K562 (cell line): ENCODE results near the gene NCAPG2. TPM values are rescaled to one million over a fixed set of nuclear protein-coding genes. Genes with fewer than 3 reads are reported as not detected.
A peak's percentile ranks its signal among the peaks of the same experiment; 100 is the strongest.

Source experiments
- ARID1B ChIP-seq: fragments of 450-650 bp; IDR thresholded peaks from 2 replicates; pipeline ENCODE4 v1.6.1; 2016; ENCODE audit warnings: antibody characterized with exemption, mild to moderate bottlenecking, inconsistent platforms
- ATF1 ChIP-seq, 2 experiments: fragments of 450-650 bp in 1 of 2; IDR thresholded peaks; 2 replicates each; pipeline ENCODE4 v1.6.1; 2016; ENCODE audit warnings: missing compliant biosample characterization in 1 of 2, missing genetic modification characterization in 1 of 2
- CREB1 ChIP-seq, 2 experiments: sonication (generic) in 1 of 2; formaldehyde crosslinking in 1 of 2; IDR thresholded peaks; 2 replicates each; pipeline versions ENCODE4 v1.6.1 to v1.8.0; 2012 to 2022; ENCODE audit warnings: inconsistent platforms in 1 of 2, mild to moderate bottlenecking in 1 of 2, missing genetic modification reagents in 1 of 2, moderate library complexity in 1 of 2
- DEAF1 ChIP-seq: fragments of 450-650 bp; formaldehyde crosslinking; IDR thresholded peaks from 2 replicates; pipeline ENCODE4 v1.4.0; 2020; ENCODE audit warnings: mild to moderate bottlenecking, moderate library complexity
- DLX4 ChIP-seq: fragments of 250-450 bp; sonication (Bioruptor Pico); IDR thresholded peaks from 2 replicates; pipeline ENCODE4 v1.6.1; 2021; ENCODE audit warnings: mild to moderate bottlenecking
- E2F4 ChIP-seq: sonication (generic); formaldehyde crosslinking; IDR thresholded peaks from 2 replicates; pipeline ENCODE4 v1.8.0; 2022; ENCODE audit warnings: mild to moderate bottlenecking, low read depth, missing genetic modification reagents
- MAFK ChIP-seq: IDR thresholded peaks from 2 replicates; pipeline ENCODE4 v1.6.1; 2011; ENCODE audit warnings: low read length, improper control_type of control experiment
- MYNN ChIP-seq, 2 experiments: sonication (generic); formaldehyde crosslinking in 1 of 2; IDR thresholded peaks; 2 replicates each; pipeline versions ENCODE4 v1.5.0 to v1.6.1; 2016 to 2020; ENCODE audit warnings: antibody characterized with exemption in 1 of 2, missing genetic modification reagents in 1 of 2
- SMARCA5 ChIP-seq: fragments of 450-650 bp; IDR thresholded peaks from 2 replicates; pipeline ENCODE4 v1.6.1; 2016
- SRSF3 ChIP-seq: fragments of 200-400 bp; formaldehyde crosslinking; IDR thresholded peaks from 2 replicates; pipeline ENCODE4 v1.6.1; 2016; ENCODE audit warnings: mild to moderate bottlenecking, low read length, moderate library complexity; ENCODE audit not compliant: insufficient read depth
- TAF15 ChIP-seq: fragments of 200-400 bp; formaldehyde crosslinking; IDR thresholded peaks from 2 replicates; pipeline ENCODE4 v1.6.1; 2017; ENCODE audit warnings: mild to moderate bottlenecking, low read depth, low read length, moderate library complexity
- TOE1 ChIP-seq, 2 experiments: fragments of 450-650 bp in 1 of 2; sonication (generic) in 1 of 2; formaldehyde crosslinking in 1 of 2; IDR thresholded peaks; 2 replicates each; pipeline versions ENCODE4 v1.7.1 to v1.8.0; 2016 to 2022; ENCODE audit warnings: borderline replicate concordance in 2 of 2, mild to moderate bottlenecking in 2 of 2, antibody characterized with exemption in 1 of 2, inconsistent platforms in 1 of 2, low read depth in 1 of 2, missing genetic modification reagents in 1 of 2, moderate library complexity in 1 of 2
- USF1 ChIP-seq: sonication (generic); formaldehyde crosslinking; IDR thresholded peaks from 2 replicates; pipeline ENCODE4 v1.9.0; 2022; ENCODE audit warnings: mild to moderate bottlenecking, missing genetic modification reagents
- YBX1 ChIP-seq: fragments of 450-650 bp; IDR thresholded peaks from 2 replicates; pipeline ENCODE4 v1.7.1; 2016; ENCODE audit warnings: mild to moderate bottlenecking
- ZBTB7A ChIP-seq: IDR thresholded peaks from 2 replicates; pipeline ENCODE4 v1.6.1; 2011; ENCODE audit warnings: low read depth, mild to moderate bottlenecking, low read length, moderate library complexity, borderline replicate concordance; ENCODE audit not compliant: control insufficient read depth
- ZKSCAN8 ChIP-seq: fragments of 200-800 bp; sonication (Bioruptor generic); IDR thresholded peaks from 2 replicates; pipeline ENCODE4 v1.6.1; 2016; ENCODE audit warnings: missing genetic modification characterization, missing compliant biosample characterization
- ZNF232 ChIP-seq: sonication (generic); formaldehyde crosslinking; IDR thresholded peaks from 2 replicates; pipeline ENCODE4 v1.8.0; 2022; ENCODE audit warnings: mild to moderate bottlenecking, missing genetic modification reagents
- ZNF24 ChIP-seq: fragments of 450-650 bp; IDR thresholded peaks from 2 replicates; pipeline ENCODE4 v1.6.1; 2016
- ZNF263 ChIP-seq: sonication (generic); formaldehyde crosslinking; IDR thresholded peaks from 2 replicates; pipeline ENCODE4 v1.8.0; 2022; ENCODE audit warnings: mild to moderate bottlenecking, missing genetic modification reagents, borderline replicate concordance
- ZNF431 ChIP-seq: sonication (generic); formaldehyde crosslinking; IDR thresholded peaks from 2 replicates; pipeline ENCODE4 v1.8.0; 2022; ENCODE audit warnings: mild to moderate bottlenecking, missing genetic modification reagents
- ZNF445 ChIP-seq: fragments of 250-450 bp; sonication (Bioruptor Pico); IDR thresholded peaks from 2 replicates; pipeline ENCODE4 v1.4.0; 2020; ENCODE audit warnings: low read depth, mild to moderate bottlenecking, moderate library complexity
- ZNF583 ChIP-seq: fragments of 250-450 bp; sonication (Bioruptor Pico); IDR thresholded peaks from 2 replicates; pipeline ENCODE4 v1.4.0; 2020
- ZNF586 ChIP-seq: fragments of 450-650 bp; formaldehyde crosslinking; conservative IDR thresholded peaks from 2 replicates; pipeline ENCODE4 v1.4.0; 2020; ENCODE audit warnings: mild to moderate bottlenecking, moderate library complexity
- ZNF717 ChIP-seq: fragments of 250-450 bp; sonication (Bioruptor Pico); IDR thresholded peaks from 2 replicates; pipeline ENCODE4 v1.5.0; 2021
- polyA plus RNA-seq, 8 experiments: library from polyadenylated mRNA; depleted of rRNA in 4 of 8; stranded (reverse) in 5 of 8; unstranded in 3 of 8; fragments of >200 nt; fragmentation: Nextera tagmentation in 2 of 8; fragmentation: Illumina TruSeq in 1 of 8; extraction: Ambion mirVana in 2 of 8; extraction: Trizol in 1 of 8; gene quantifications; 2 replicates each; pipeline versions ENCODE4 v1.2.1 to v1.2.3, GENCODE V29; 2011 to 2014; ENCODE audit warnings: inconsistent platforms in 1 of 8, missing spikeins in 1 of 8
- total RNA-seq, 7 experiments: library from RNA; depleted of rRNA in 6 of 7; stranded (reverse); fragments of >200 nt in 6 of 7; fragmentation: Illumina TruSeq in 2 of 7; extraction: Trizol in 2 of 7; gene quantifications; 2 replicates each; pipeline versions ENCODE4 v1.2.1 to v1.2.3, GENCODE V29; 2011 to 2021; ENCODE audit warnings: low replicate concordance in 1 of 7

The NCAPG2 gene
- total and polyA plus RNA-seq, 9 of the 15 experiments (the other 6 are each of a cell fraction or from before 2014, with no cell fraction given) = 21.5 to 127 (median 86.1) TPM

- TF ChIP-seq DEAF1 (no peak), ARID1B (no peak), ZKSCAN8 (0 out of 2 replicates have a peak, but pooled peaks have one; percentile 39), ZNF431 (CRISPR knock-in tag) (no peak; the same call in 1 of the 2 replicates), ATF1 (CRISPR knock-in tag; IDR thresholded peaks at IDR 0.05) (no peak), ATF1 (tag; IDR thresholded peaks at IDR 0.05) (no peak), ZNF24 (no peak), CREB1 (IDR thresholded peaks at IDR 0.05) (no peak), CREB1 (CRISPR knock-in tag; IDR thresholded peaks at IDR 0.05) (peak; percentile 45; the same call in 1 of the 2 replicates), SRSF3 (no peak), ZNF717 (CRISPR knock-in tag) (no peak), ZNF586 (CRISPR knock-in tag) (no peak), MAFK (no peak), SMARCA5 (no peak), YBX1 (no peak), TAF15 (no peak), MYNN (IDR thresholded peaks at IDR 0.05) (no peak), MYNN (CRISPR knock-in tag; IDR thresholded peaks at IDR 0.05) (no peak), ZBTB7A (no peak), ZNF263 (0 out of 2 replicates have a peak, but pooled peaks have one; percentile 11), USF1 (CRISPR knock-in tag) (peak; percentile 58; the same call in 1 of the 2 replicates), DLX4 (no peak), ZNF232 (peak; percentile 65; the same call in 1 of the 2 replicates), E2F4 (CRISPR knock-in tag) (peak; percentile 42; the same call in 1 of the 2 replicates), TOE1 (IDR thresholded peaks at IDR 0.05; ENCODE audit: borderline replicate concordance) (no peak), TOE1 (CRISPR knock-in tag; IDR thresholded peaks at IDR 0.05; ENCODE audit: borderline replicate concordance, low read depth) (0 out of 2 replicates have a peak, but pooled peaks have one; percentile 43), ZNF445 (CRISPR knock-in tag) (no peak), ZNF583 (CRISPR knock-in tag) (0 out of 2 replicates have a peak, but pooled peaks have one; percentile 49)
Observed at GRCh38 chr7:158740013-158740656, 35.5 kb upstream of the NCAPG2 start (continued).
